H1 (cell line): ENCODE data around the gene SHISA8.

Experiments
- CBX5 ChIP-seq: fragments of 300-800, 300-1000 bp; sonication (generic); IDR thresholded peaks from 2 replicates; pipeline ENCODE4 v1.7.1; 2016; ENCODE audit warnings: antibody characterized with exemption, low read length, low read depth
- CBX8 ChIP-seq: fragments of 300-800, 300-1000 bp; sonication (generic); IDR thresholded peaks from 2 replicates; pipeline ENCODE4 v1.7.1; 2016; ENCODE audit warnings: low read depth, low read length, borderline replicate concordance
- CEBPB ChIP-seq: IDR thresholded peaks from 2 replicates; pipeline ENCODE4 v1.6.1; 2012; ENCODE audit warnings: low read depth, low read length
- CREB1 ChIP-seq: IDR thresholded peaks from 2 replicates; pipeline ENCODE4 v1.6.1; 2012; ENCODE audit warnings: inconsistent platforms
- EZH2 ChIP-seq: fragments of 200-600 bp; sonication (generic); IDR thresholded peaks from 2 replicates; pipeline ENCODE4 v1.7.1; 2012; ENCODE audit warnings: low read depth, mild to moderate bottlenecking, moderate library complexity, low read length, inconsistent platforms; ENCODE audit not compliant: severe bottlenecking
- FOSL1 ChIP-seq: IDR thresholded peaks from 2 replicates; pipeline ENCODE4 v1.6.1; 2011; ENCODE audit warnings: mild to moderate bottlenecking, low read depth, low read length, moderate library complexity; ENCODE audit not compliant: insufficient read depth
- POLR2A ChIP-seq, 2 experiments: IDR thresholded peaks; 1 replicate in 1 of 2; 2 replicates in 1 of 2; pipeline ENCODE4 v1.6.1; 2011; ENCODE audit warnings: low read depth in 2 of 2, low read length in 2 of 2, mild to moderate bottlenecking in 2 of 2; ENCODE audit errors: control extremely low read depth in 1 of 2
- RAD21 ChIP-seq, 2 experiments: IDR thresholded peaks in 1 of 2; conservative IDR thresholded peaks in 1 of 2; 2 replicates each; pipeline ENCODE4 v1.6.1; 2011; ENCODE audit warnings: low read depth in 2 of 2, low read length in 2 of 2, improper control_type of control experiment in 1 of 2, inconsistent platforms in 1 of 2, mild to moderate bottlenecking in 1 of 2, moderate library complexity in 1 of 2
- RFX5 ChIP-seq: IDR thresholded peaks from 2 replicates; pipeline ENCODE4 v1.6.1; 2011; ENCODE audit warnings: low read depth, low read length, improper control_type of control experiment, borderline replicate concordance
- SIX5 ChIP-seq: IDR thresholded peaks from 2 replicates; pipeline ENCODE4 v1.6.1; 2011; ENCODE audit warnings: mild to moderate bottlenecking, low read depth, low read length
- TCF12 ChIP-seq: IDR thresholded peaks from 2 replicates; pipeline ENCODE4 v1.6.1; 2011; ENCODE audit warnings: low read depth, mild to moderate bottlenecking, low read length
- TEAD4 ChIP-seq: IDR thresholded peaks from 2 replicates; pipeline ENCODE4 v1.6.1; 2012; ENCODE audit warnings: low read depth, low read length, inconsistent platforms, mixed read lengths
- ZNF274 ChIP-seq: IDR thresholded peaks from 2 replicates; pipeline ENCODE4 v1.7.0; 2012; ENCODE audit warnings: low read length, borderline replicate concordance; ENCODE audit errors: extremely low read depth
- TF ChIP-seq, protein P1 (sequence below), 3 experiments: IDR thresholded peaks; 1 replicate in 2 of 3; 2 replicates in 1 of 3; pipeline versions ENCODE4 v1.5.1 to v1.6.1; 2011; ENCODE audit warnings: low read length in 3 of 3, mild to moderate bottlenecking in 3 of 3, inconsistent platforms in 2 of 3, low read depth in 1 of 3, moderate library complexity in 1 of 3; ENCODE audit not compliant: insufficient read depth in 1 of 3; ENCODE audit errors: control extremely low read depth in 1 of 3

DNA sequence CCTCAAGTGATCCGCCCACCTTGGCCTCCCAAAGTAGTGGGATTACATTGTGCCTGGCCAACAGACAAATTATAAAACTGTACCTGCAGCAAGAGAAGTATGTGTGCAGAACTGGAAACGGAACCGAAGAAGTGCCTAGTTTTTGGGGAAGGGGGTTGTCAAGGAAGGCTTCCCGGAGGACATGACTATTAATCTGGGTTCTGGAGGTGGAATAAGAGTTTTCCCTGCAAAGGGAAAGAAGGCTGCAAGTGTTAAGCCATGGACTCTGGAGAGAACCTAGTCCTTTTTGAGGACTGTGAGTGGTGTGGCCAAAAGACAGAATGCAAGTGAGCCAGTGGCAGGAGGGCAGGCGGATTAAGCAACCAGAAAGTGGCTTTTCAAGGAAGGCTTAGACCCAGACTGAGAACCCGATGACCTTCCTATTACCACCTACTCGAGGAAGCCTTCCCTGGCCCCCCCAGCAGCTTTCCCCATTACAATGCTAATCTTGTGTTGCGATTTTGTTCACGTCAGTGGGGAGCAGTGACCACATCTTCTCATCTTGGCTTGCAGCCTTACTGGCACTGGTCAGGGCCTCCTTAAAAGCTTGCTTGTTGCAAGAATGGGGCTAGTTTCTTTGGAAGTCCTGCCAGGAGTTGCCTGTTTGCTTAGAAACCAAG, 48.7 kb upstream of the SHISA8 start:
- TF ChIP-seq POLR2A (IDR thresholded peaks at IDR 0.05; ENCODE audit: control extremely low read depth in 1 of 2, low read depth in 2 of 2, low read length in 2 of 2) (no peak), ZNF274 (no peak), TEAD4 (no peak), TCF12 (no peak), CREB1 (no peak), CBX5 (no peak), FOSL1 (no peak), RAD21 (IDR thresholded peaks at IDR 0.05 in 1 of 2, conservative IDR thresholded peaks at IDR 0.05 in 1 of 2; ENCODE audit: low read depth in 2 of 2, low read length in 2 of 2) (no peak), EZH2 (no peak), CEBPB (no peak), SIX5 (no peak), RFX5 (no peak), CBX8 (no peak)
- TF ChIP-seq, protein P1, sequence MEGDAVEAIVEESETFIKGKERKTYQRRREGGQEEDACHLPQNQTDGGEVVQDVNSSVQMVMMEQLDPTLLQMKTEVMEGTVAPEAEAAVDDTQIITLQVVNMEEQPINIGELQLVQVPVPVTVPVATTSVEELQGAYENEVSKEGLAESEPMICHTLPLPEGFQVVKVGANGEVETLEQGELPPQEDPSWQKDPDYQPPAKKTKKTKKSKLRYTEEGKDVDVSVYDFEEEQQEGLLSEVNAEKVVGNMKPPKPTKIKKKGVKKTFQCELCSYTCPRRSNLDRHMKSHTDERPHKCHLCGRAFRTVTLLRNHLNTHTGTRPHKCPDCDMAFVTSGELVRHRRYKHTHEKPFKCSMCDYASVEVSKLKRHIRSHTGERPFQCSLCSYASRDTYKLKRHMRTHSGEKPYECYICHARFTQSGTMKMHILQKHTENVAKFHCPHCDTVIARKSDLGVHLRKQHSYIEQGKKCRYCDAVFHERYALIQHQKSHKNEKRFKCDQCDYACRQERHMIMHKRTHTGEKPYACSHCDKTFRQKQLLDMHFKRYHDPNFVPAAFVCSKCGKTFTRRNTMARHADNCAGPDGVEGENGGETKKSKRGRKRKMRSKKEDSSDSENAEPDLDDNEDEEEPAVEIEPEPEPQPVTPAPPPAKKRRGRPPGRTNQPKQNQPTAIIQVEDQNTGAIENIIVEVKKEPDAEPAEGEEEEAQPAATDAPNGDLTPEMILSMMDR (IDR thresholded peaks at IDR 0.05; ENCODE audit: control extremely low read depth in 1 of 3, insufficient read depth in 1 of 3, low read depth in 1 of 3, low read length in 3 of 3): no peak
